Measurements from ENCODE around the gene ATP8B4.

DNA sequence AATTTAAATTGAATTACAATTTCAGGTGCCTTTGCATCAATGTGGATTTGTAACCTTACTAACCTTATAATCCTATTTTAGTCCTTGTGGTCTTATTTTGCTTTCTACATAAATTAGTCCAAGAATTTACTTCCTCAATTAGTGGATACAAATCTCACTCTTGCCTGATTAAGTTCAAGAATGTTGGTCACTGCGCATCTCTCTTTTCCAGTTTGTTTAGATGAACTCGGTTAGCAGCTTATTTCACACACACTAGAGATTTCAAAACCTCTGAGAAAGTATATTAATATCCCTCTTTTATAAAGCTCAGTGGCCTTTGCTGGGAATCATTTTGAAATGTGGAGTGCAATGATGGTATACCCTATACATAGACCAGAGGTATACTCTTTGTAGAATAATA, 254.8 kb downstream of the ATP8B4 start:
- TF ChIP-seq, protein P1, sequence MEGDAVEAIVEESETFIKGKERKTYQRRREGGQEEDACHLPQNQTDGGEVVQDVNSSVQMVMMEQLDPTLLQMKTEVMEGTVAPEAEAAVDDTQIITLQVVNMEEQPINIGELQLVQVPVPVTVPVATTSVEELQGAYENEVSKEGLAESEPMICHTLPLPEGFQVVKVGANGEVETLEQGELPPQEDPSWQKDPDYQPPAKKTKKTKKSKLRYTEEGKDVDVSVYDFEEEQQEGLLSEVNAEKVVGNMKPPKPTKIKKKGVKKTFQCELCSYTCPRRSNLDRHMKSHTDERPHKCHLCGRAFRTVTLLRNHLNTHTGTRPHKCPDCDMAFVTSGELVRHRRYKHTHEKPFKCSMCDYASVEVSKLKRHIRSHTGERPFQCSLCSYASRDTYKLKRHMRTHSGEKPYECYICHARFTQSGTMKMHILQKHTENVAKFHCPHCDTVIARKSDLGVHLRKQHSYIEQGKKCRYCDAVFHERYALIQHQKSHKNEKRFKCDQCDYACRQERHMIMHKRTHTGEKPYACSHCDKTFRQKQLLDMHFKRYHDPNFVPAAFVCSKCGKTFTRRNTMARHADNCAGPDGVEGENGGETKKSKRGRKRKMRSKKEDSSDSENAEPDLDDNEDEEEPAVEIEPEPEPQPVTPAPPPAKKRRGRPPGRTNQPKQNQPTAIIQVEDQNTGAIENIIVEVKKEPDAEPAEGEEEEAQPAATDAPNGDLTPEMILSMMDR (IDR thresholded peaks at IDR 0.05; ENCODE audit: borderline replicate concordance, extremely low read depth, low read length, poor library complexity, severe bottlenecking) = no peak
- no peak for TF ChIP-seq EZH2 (IDR thresholded peaks at IDR 0.05; ENCODE audit: borderline replicate concordance, low read depth, low read length, severe bottlenecking)

All from DND-41 (cell line).